ENCODE results near the gene GPSM3.
A peak's percentile ranks its signal among the peaks of the same experiment; 100 is the strongest.
"Not testable (repeated sequence)": the region's sequence is repeated elsewhere in the genome, so short reads cannot be mapped to it uniquely, and the experiment has no call there.

Gene GPSM3

GRCh38 chr6:32211432-32211831, 19.0 kb upstream of the GPSM3 start:
- not testable (repeated sequence) for H4K8ac ChIP-seq (ENCODE audit: low read length); H2BK5ac ChIP-seq (ENCODE audit: low read depth, low read length, poor library complexity, severe bottlenecking); H3K18ac ChIP-seq (ENCODE audit: low read depth in 1 of 2, low read length in 2 of 2); H3K4ac ChIP-seq (ENCODE audit: low read depth in 1 of 2, low read length in 2 of 2); H3K79me1 ChIP-seq (replicated peaks; ENCODE audit: low read length, poor library complexity, severe bottlenecking); H3K23ac ChIP-seq (ENCODE audit: low read length in 2 of 2); H3K36me3 ChIP-seq (ENCODE audit: control insufficient read depth in 1 of 2, insufficient read depth in 2 of 2, low read depth in 1 of 2, low read length in 2 of 2); DNase-seq; H2AFZ ChIP-seq (ENCODE audit: low read depth, low read length); H3K4me1 ChIP-seq (ENCODE audit: control insufficient read depth, insufficient read depth, low read depth, low read length); H3K27ac ChIP-seq (ENCODE audit: low read length, poor library complexity, severe bottlenecking); H3K9me3 ChIP-seq (ENCODE audit: control insufficient read depth, low read length); H3K4me2 ChIP-seq (ENCODE audit: low read length, poor library complexity, severe bottlenecking); H3K4me3 ChIP-seq (ENCODE audit: insufficient read depth in 1 of 2, low read depth in 1 of 2, low read length in 2 of 2); H2BK120ac ChIP-seq (ENCODE audit: low read depth, low read length); H3K9ac ChIP-seq (ENCODE audit: low read length); H2BK12ac ChIP-seq (ENCODE audit: low read length in 2 of 2); H4K91ac ChIP-seq (ENCODE audit: low read length); H3K14ac ChIP-seq (ENCODE audit: low read length in 2 of 2); H2BK15ac ChIP-seq (ENCODE audit: low read depth, poor library complexity, severe bottlenecking); H2AK5ac ChIP-seq (ENCODE audit: low read length, severe bottlenecking)
- 100% methylated on average over 1 of the region's 4 CpGs for WGBS
- peaks cover 7 to 18% of the 10 kb centered on the region in 2 experiments for H3K27me3 ChIP-seq (ENCODE audit: control insufficient read depth in 1 of 2, insufficient read depth in 1 of 2, low read length in 2 of 2)

GRCh38 chr6:32210191-32210601, 17.8 kb upstream of the GPSM3 start:
- Histone ChIP-seq H3K4me2 (ENCODE audit: low read length, poor library complexity, severe bottlenecking) (no peak overlapping the region), H3K27ac (ENCODE audit: low read length, poor library complexity, severe bottlenecking) (no peak overlapping the region), H3K4me1 (ENCODE audit: control insufficient read depth, insufficient read depth, low read depth, low read length) (no peaks in the 10 kb centered on the region), H2BK5ac (ENCODE audit: low read depth, low read length, poor library complexity, severe bottlenecking) (no peak overlapping the region), H3K14ac (ENCODE audit: low read length in 2 of 2) (no peak overlapping the region), H2AK5ac (ENCODE audit: low read length, severe bottlenecking) (no peak overlapping the region), H2BK15ac (ENCODE audit: low read depth, poor library complexity, severe bottlenecking) (no peak overlapping the region), H4K91ac (ENCODE audit: low read length) (peak overlapping the region; percentile 21), H4K8ac (ENCODE audit: low read length) (no peak overlapping the region), H3K18ac (ENCODE audit: low read depth in 1 of 2, low read length in 2 of 2) (no peak overlapping the region), H2AFZ (ENCODE audit: low read depth, low read length) (no peak overlapping the region), H3K4ac (ENCODE audit: low read depth in 1 of 2, low read length in 2 of 2) (no peak overlapping the region), H3K27me3 (ENCODE audit: control insufficient read depth in 1 of 2, insufficient read depth in 1 of 2, low read length in 2 of 2) (peaks cover 7 to 13% of the 10 kb centered on the region in 2 experiments), H2BK12ac (ENCODE audit: low read length in 2 of 2) (no peak overlapping the region), H3K79me1 (replicated peaks; ENCODE audit: low read length, poor library complexity, severe bottlenecking) (no peaks in the 10 kb centered on the region), H3K36me3 (ENCODE audit: control insufficient read depth in 1 of 2, insufficient read depth in 2 of 2, low read depth in 1 of 2, low read length in 2 of 2) (no peaks in the 10 kb centered on the region), H3K9me3 (ENCODE audit: control insufficient read depth, low read length) (no peaks in the 10 kb centered on the region), H2BK120ac (ENCODE audit: low read depth, low read length) (no peak overlapping the region), H3K4me3 (ENCODE audit: insufficient read depth in 1 of 2, low read depth in 1 of 2, low read length in 2 of 2) (no peak overlapping the region), H3K23ac (ENCODE audit: low read length in 2 of 2) (no peak overlapping the region), H3K9ac (ENCODE audit: low read length) (no peak overlapping the region)
- no peak for DNase-seq
- WGBS, result 78% methylated on average over 5 of the region's 5 CpGs

GRCh38 chr6:32208996-32209395, 16.6 kb upstream of the GPSM3 start:
- no CpG with 5 or more reads among the region's 1 CpG for WGBS
- H4K8ac ChIP-seq (ENCODE audit: low read length), result no peak overlapping the region
- peaks cover 9 to 15% of the 10 kb centered on the region in 2 experiments for H3K27me3 ChIP-seq (ENCODE audit: control insufficient read depth in 1 of 2, insufficient read depth in 1 of 2, low read length in 2 of 2)
- no peak overlapping the region for H2BK5ac ChIP-seq (ENCODE audit: low read depth, low read length, poor library complexity, severe bottlenecking)
- no peak overlapping the region for H3K9ac ChIP-seq (ENCODE audit: low read length)
- no peak overlapping the region for H3K14ac ChIP-seq (ENCODE audit: low read length in 2 of 2)
- H3K9me3 ChIP-seq (ENCODE audit: control insufficient read depth, low read length), result no peaks in the 10 kb centered on the region
- no peak overlapping the region for H2BK12ac ChIP-seq (ENCODE audit: low read length in 2 of 2)
- no peaks in the 10 kb centered on the region for H3K79me1 ChIP-seq (replicated peaks; ENCODE audit: low read length, poor library complexity, severe bottlenecking)
- H3K4me1 ChIP-seq (ENCODE audit: control insufficient read depth, insufficient read depth, low read depth, low read length), result peaks cover 1% of the 10 kb centered on the region
- H4K91ac ChIP-seq (ENCODE audit: low read length), result no peak overlapping the region
- no peak overlapping the region for H2BK120ac ChIP-seq (ENCODE audit: low read depth, low read length)
- no peak overlapping the region for H3K4me3 ChIP-seq (ENCODE audit: insufficient read depth in 1 of 2, low read depth in 1 of 2, low read length in 2 of 2)
- no peak overlapping the region for H2BK15ac ChIP-seq (ENCODE audit: low read depth, poor library complexity, severe bottlenecking)
- no peak overlapping the region for H3K27ac ChIP-seq (ENCODE audit: low read length, poor library complexity, severe bottlenecking)
- H3K4ac ChIP-seq (ENCODE audit: low read depth in 1 of 2, low read length in 2 of 2), result no peak overlapping the region
- H3K18ac ChIP-seq (ENCODE audit: low read depth in 1 of 2, low read length in 2 of 2), result no peak overlapping the region
- no peak overlapping the region for H2AFZ ChIP-seq (ENCODE audit: low read depth, low read length)
- no peak overlapping the region for H2AK5ac ChIP-seq (ENCODE audit: low read length, severe bottlenecking)
- no peaks in the 10 kb centered on the region for H3K36me3 ChIP-seq (ENCODE audit: control insufficient read depth in 1 of 2, insufficient read depth in 2 of 2, low read depth in 1 of 2, low read length in 2 of 2)
- no peak overlapping the region for H3K23ac ChIP-seq (ENCODE audit: low read length in 2 of 2)
- no peak for DNase-seq
- H3K4me2 ChIP-seq (ENCODE audit: low read length, poor library complexity, severe bottlenecking), result no peak overlapping the region

- Histone ChIP-seq H2AK5ac (ENCODE audit: low read length, severe bottlenecking) (no peak overlapping the region), H2BK5ac (ENCODE audit: low read depth, low read length, poor library complexity, severe bottlenecking) (no peak overlapping the region), H3K4ac (ENCODE audit: low read depth in 1 of 2, low read length in 2 of 2) (no peak overlapping the region), H3K23ac (ENCODE audit: low read length in 2 of 2) (no peak overlapping the region), H3K79me1 (replicated peaks; ENCODE audit: low read length, poor library complexity, severe bottlenecking) (no peaks in the 10 kb centered on the region), H3K4me2 (ENCODE audit: low read length, poor library complexity, severe bottlenecking) (no peak overlapping the region), H3K9me3 (ENCODE audit: control insufficient read depth, low read length) (no peaks in the 10 kb centered on the region), H3K14ac (ENCODE audit: low read length in 2 of 2) (no peak overlapping the region), H3K4me1 (ENCODE audit: control insufficient read depth, insufficient read depth, low read depth, low read length) (peaks cover 6% of the 10 kb centered on the region), H3K4me3 (ENCODE audit: insufficient read depth in 1 of 2, low read depth in 1 of 2, low read length in 2 of 2) (no peak overlapping the region), H4K91ac (ENCODE audit: low read length) (no peak overlapping the region), H3K27ac (ENCODE audit: low read length, poor library complexity, severe bottlenecking) (no peak overlapping the region), H3K36me3 (ENCODE audit: control insufficient read depth in 1 of 2, insufficient read depth in 2 of 2, low read depth in 1 of 2, low read length in 2 of 2) (no peaks in the 10 kb centered on the region), H2BK120ac (ENCODE audit: low read depth, low read length) (no peak overlapping the region), H3K18ac (ENCODE audit: low read depth in 1 of 2, low read length in 2 of 2) (no peak overlapping the region), H2BK15ac (ENCODE audit: low read depth, poor library complexity, severe bottlenecking) (no peak overlapping the region), H4K8ac (ENCODE audit: low read length) (no peak overlapping the region), H2AFZ (ENCODE audit: low read depth, low read length) (no peak overlapping the region), H3K9ac (ENCODE audit: low read length) (no peak overlapping the region), H2BK12ac (ENCODE audit: low read length in 2 of 2) (no peak overlapping the region), H3K27me3 (ENCODE audit: control insufficient read depth in 1 of 2, insufficient read depth in 1 of 2, low read length in 2 of 2) (peaks cover 16 to 43% of the 10 kb centered on the region in 2 experiments)
- no peak for DNase-seq
- 86% methylated on average over 3 of the region's 3 CpGs for WGBS
Measured at GRCh38 chr6:32204268-32204715, 11.8 kb upstream of the GPSM3 start.

Data from mesenchymal stem cell (in vitro differentiated cells and primary cell).